Hematopoietic multipotent progenitor cell (in vitro differentiated cells): ENCODE data around the gene LTB4R. TPM values are rescaled to one million over a fixed set of nuclear protein-coding genes. Genes with fewer than 3 reads are reported as not detected.
A peak's percentile ranks its signal among the peaks of the same experiment; 100 is the strongest.

ENCODE experiments used
- DNase-seq, 3 donors: peaks; one replicate each; pipeline ENCODE4 v3.0.0-alpha.2; 2011 to 2015; ENCODE audit warnings: low read depth in 2 of 3, low spot score in 2 of 3
- total RNA-seq: library from RNA; depleted of rRNA; stranded (reverse); fragments of >200 nt; gene quantifications from one replicate; pipeline ENCODE4 v1.2.3, GENCODE V29; 2012

The LTB4R gene
- total RNA-seq, 1 donor, result 13.5 TPM

GRCh38 chr14:24299255-24300191 is 11.8 kb upstream of the LTB4R start, which contains the start of the genes DHRS1 and NOP9:
DHRS1 (minus strand) TSS chr14:24299780; CDS start chr14:24299106, 674 bp downstream.
NOP9 (plus strand) TSS chr14:24299850; CDS start chr14:24299955, 105 bp downstream.
- DNase-seq, result peak; percentile 89 to 91 (median 90)

- no peak for DNase-seq
Observed at GRCh38 chr14:24300326-24300980, 10.8 kb upstream of the LTB4R start.

- DNase-seq, result no peak
Observed at GRCh38 chr14:24304019-24304387, 7.3 kb upstream of the LTB4R start.

- no peak for DNase-seq
Observed at GRCh38 chr14:24307156-24307574, 4.1 kb upstream of the LTB4R start.

GRCh38 chr14:24307575-24308341 is 3.5 kb upstream of the LTB4R start, which contains the start of gene CIDEB:
CIDEB (minus strand) TSS chr14:24307977; CDS start chr14:24307858, 119 bp downstream.
- peak in 2 of 3 donors; percentile 57 to 74 for DNase-seq

GRCh38 chr14:24308342-24309124 is 2.8 kb upstream of the LTB4R start:
- DNase-seq, result no peak

GRCh38 chr14:24309538-24310264 is 1.6 kb upstream of the LTB4R start, which contains the start of gene LTB4R2:
LTB4R2 (plus strand) TSS chr14:24310140; CDS start chr14:24310665, 525 bp downstream.
- no peak for DNase-seq

- no peak for DNase-seq
Observed at GRCh38 chr14:24310265-24310645, 1.0 kb upstream of the LTB4R start.

- peak in 1 of 3 donors; percentile 28 for DNase-seq
Observed at GRCh38 chr14:24311837-24312615, 724 bp downstream of the LTB4R start.

- DNase-seq, result peak in 2 of 3 donors; percentile 76 to 81
Observed at GRCh38 chr14:24312736-24313507, 1.6 kb downstream of the LTB4R start.

GRCh38 chr14:24313913-24314312 is 2.6 kb downstream of the LTB4R start:
- peak in 2 of 3 donors; percentile 64 to 88 for DNase-seq

GRCh38 chr14:24314377-24315193 is 3.3 kb downstream of the LTB4R start:
- DNase-seq, result no peak

GRCh38 chr14:24315243-24315806 is 4.0 kb downstream of the LTB4R start:
- DNase-seq, result no peak

GRCh38 chr14:24315807-24316596 is 4.7 kb downstream of the LTB4R start:
- DNase-seq, result no peak

- no peak for DNase-seq
Observed at GRCh38 chr14:24316597-24316950, 5.3 kb downstream of the LTB4R start.
